Activated B cell treated with CpG ODN at 0.5 μM for 24 hours (primary cell): Measurements from ENCODE around the gene DNAJC12. TPM values are rescaled to one million over a fixed set of nuclear protein-coding genes. Genes with fewer than 3 reads are reported as not detected.

Experiments used
- ATAC-seq: fragments of 200-7000 bp; cut with Tn5 transposase; one replicate; pipeline ENCODE4 v1.10.0; 2021; ENCODE audit warnings: low read depth, mild to moderate bottlenecking, moderate library complexity
- CTCF ChIA-PET: fragments of 350-600 bp; sonication (Branson Sonifier 250); formaldehyde crosslinking; loops from one replicate; lab custom pipeline; 2021; ENCODE audit warnings: antibody characterized with exemption; lab: Charles Lee
- POLR2A ChIA-PET: fragments of 350-600 bp; sonication (Branson Sonifier 250); formaldehyde crosslinking; loops from one replicate; lab custom pipeline; 2021; ENCODE audit warnings: antibody characterized with exemption; lab: Charles Lee
- DNase-seq: peaks from one replicate; pipeline ENCODE4 v3.0.0; 2022
- H3K27ac Mint-ChIP-seq: one replicate; pipeline ENCODE4 v1.8.0; 2020; ENCODE audit warnings: mixed read lengths
- H3K27me3 Mint-ChIP-seq: one replicate; pipeline ENCODE4 v1.8.0; 2021; ENCODE audit warnings: mixed read lengths
- H3K36me3 Mint-ChIP-seq: one replicate; pipeline ENCODE4 v1.8.0; 2021; ENCODE audit warnings: low read depth, mixed read lengths
- H3K4me1 Mint-ChIP-seq: one replicate; pipeline ENCODE4 v1.8.0; 2021; ENCODE audit warnings: mixed read lengths
- H3K4me3 Mint-ChIP-seq: one replicate; pipeline ENCODE4 v1.8.0; 2020; ENCODE audit warnings: mild to moderate bottlenecking, mixed read lengths
- H3K9me3 Mint-ChIP-seq: one replicate; pipeline ENCODE4 v1.8.0; 2020; ENCODE audit warnings: mixed read lengths
- intact Hi-C: fragments of 100-400 bp; cut with micrococcal nuclease; formaldehyde crosslinking; loops from one replicate; pipeline ENCODE4 v1.15.1; 2024
- total RNA-seq: library from RNA; stranded (reverse); gene quantifications from 2 replicates; pipeline ENCODE4 v1.2.3, GENCODE V29; 2022
- TF ChIP-seq, protein P1 (sequence below): fragments of 200-600 bp; IDR thresholded peaks from one replicate; pipeline ENCODE4 v1.8.0; 2022; ENCODE audit warnings: antibody characterized with exemption, mild to moderate bottlenecking

The DNAJC12 gene
- total RNA-seq, 1 donor from 2014 or later = 0.31 TPM

DNA sequence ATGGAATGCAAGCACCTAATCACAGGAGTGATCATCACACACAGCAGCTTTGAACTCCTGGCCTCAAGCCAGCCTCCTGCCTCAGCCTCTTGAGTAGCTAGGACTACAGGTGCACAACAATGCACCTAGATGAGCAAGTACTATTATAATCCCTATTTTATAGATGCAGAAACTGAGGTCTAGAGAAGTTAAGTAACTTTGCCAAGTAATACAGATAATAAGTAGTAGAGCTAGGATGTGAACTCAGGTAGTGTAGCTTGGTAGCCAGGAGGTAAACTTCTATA lies 33.7 kb downstream of the DNAJC12 start:
- Mint-ChIP-seq H3K27me3 (peaks cover 4% of the 10 kb centered on the region), H3K27ac (no peak overlapping the region), H3K9me3 (no peaks in the 10 kb centered on the region), H3K36me3 (no peaks in the 10 kb centered on the region), H3K4me1 (no peaks in the 10 kb centered on the region), H3K4me3 (no peak overlapping the region)
- intact Hi-C loops = no loop called here
- DNase-seq = no peak
- TF ChIP-seq, protein P1, sequence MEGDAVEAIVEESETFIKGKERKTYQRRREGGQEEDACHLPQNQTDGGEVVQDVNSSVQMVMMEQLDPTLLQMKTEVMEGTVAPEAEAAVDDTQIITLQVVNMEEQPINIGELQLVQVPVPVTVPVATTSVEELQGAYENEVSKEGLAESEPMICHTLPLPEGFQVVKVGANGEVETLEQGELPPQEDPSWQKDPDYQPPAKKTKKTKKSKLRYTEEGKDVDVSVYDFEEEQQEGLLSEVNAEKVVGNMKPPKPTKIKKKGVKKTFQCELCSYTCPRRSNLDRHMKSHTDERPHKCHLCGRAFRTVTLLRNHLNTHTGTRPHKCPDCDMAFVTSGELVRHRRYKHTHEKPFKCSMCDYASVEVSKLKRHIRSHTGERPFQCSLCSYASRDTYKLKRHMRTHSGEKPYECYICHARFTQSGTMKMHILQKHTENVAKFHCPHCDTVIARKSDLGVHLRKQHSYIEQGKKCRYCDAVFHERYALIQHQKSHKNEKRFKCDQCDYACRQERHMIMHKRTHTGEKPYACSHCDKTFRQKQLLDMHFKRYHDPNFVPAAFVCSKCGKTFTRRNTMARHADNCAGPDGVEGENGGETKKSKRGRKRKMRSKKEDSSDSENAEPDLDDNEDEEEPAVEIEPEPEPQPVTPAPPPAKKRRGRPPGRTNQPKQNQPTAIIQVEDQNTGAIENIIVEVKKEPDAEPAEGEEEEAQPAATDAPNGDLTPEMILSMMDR = no peak
- CTCF ChIA-PET = no interaction called here
- POLR2A ChIA-PET = no interaction called here
- ATAC-seq = no peak

DNA sequence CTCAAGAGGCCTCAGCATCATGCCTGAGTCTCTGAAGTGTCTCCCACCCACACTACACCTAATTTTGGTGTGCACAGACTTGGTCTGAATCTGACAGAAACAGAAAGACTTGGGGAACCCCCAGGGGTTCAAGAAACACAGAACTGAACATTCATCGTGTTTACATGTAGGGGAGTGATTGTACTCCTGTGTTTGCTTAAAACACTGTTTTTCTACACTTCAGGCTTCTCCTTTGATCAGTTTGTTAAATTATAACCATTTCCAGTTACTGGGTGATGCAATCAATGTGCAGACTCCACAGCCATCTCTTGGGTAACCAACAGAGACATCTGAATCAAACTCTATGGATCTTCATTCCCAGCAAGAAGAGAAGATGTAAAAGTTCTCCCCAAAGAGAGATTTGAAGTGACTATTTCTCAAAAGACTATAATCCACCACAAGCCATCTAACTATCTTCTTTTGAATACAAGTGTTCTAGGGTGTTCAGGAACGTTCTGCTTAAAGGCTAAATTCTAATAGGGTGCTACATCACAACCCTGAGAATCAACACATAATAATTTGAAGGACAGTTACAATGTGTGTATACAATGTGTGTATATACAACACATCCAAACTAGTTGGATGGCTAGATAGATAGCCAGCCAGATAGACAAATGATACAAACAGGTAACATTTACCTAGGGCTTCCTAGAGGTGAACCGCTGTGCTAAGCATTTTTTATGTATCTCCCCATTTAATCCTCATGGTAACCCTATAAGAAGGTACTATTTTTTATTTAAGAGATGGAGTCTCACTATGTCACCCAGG lies 34.2 kb downstream of the DNAJC12 start:
- Mint-ChIP-seq H3K27me3 (peaks cover 4% of the 10 kb centered on the region), H3K4me1 (no peaks in the 10 kb centered on the region), H3K27ac (no peak overlapping the region), H3K36me3 (no peaks in the 10 kb centered on the region), H3K4me3 (no peak overlapping the region), H3K9me3 (no peaks in the 10 kb centered on the region)
- ATAC-seq (no peak), DNase-seq (no peak)
- intact Hi-C loops = no loop called here
- CTCF ChIA-PET = no interaction called here
- POLR2A ChIA-PET = no interaction called here
- TF ChIP-seq, protein P1 = no peak

DNA sequence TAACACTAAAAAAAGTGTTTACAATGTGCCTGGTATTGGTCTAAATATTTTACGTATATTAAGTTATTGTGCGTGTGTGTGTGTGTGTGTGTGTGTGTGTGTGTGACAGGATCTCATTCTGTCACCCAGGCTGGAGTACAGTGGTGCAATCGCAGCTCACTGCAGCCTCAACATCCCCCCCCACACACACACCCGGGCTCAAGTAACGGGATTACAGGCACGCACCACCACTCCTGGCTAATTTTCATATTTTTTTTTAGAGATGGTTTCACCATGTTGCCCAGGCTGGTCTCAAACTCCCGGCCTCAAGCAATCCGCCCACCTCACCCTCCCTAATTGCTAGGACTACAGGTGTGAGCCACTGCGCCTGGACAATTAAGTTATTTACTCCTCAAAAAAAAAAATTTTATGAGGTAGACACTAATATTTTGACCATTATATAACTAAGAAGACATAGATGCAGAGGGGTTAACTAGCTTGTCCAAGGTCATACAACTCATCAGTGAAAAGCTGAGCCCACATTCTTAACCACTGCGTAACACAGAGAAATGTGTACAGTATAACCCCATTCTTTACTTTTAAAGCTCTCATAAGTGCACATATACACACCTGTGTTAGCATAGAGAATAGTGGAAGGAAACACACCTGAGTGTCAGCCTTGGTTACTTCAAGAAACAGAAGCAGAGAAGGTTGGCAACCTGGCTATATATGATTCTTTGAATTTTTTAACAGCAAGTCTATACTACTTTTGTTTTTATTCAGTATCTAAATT lies 35.0 kb downstream of the DNAJC12 start:
- intact Hi-C loops = no loop called here
- ChIA-PET CTCF (interaction anchor here (1.2 to 1.8 kb wide), 2 partner anchors 13 to 15 kb away, joined by 3 to 5 read pairs; no protein-coding TSS in a partner anchor), POLR2A (no interaction called here)
- Mint-ChIP-seq H3K4me1 (no peaks in the 10 kb centered on the region), H3K27ac (no peak overlapping the region), H3K9me3 (no peaks in the 10 kb centered on the region), H3K4me3 (no peak overlapping the region), H3K27me3 (peaks cover 4% of the 10 kb centered on the region), H3K36me3 (no peaks in the 10 kb centered on the region)
- DNase-seq (no peak), ATAC-seq (no peak)
- TF ChIP-seq, protein P1 = no peak

DNA sequence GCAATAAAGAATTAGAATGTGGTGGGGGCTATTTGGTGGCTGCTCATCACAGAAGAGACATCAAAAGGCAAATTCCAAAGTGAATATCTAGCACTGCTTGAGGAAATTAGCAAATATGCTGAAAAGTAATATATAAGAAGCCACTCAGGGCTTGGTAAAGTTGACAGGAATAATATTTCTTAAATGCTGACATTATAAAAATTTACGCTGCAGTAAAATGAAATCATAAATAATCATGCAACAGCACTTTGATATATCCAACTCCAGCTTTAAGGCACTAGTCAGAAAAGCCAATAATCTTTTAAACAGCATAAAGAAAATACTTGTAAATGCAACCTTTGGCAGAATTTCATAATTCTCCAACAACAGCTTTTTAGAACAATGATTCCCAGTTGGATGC lies 36.9 kb downstream of the DNAJC12 start:
- TF ChIP-seq, protein P1 = no peak
- Mint-ChIP-seq H3K27ac (no peak overlapping the region), H3K9me3 (no peaks in the 10 kb centered on the region), H3K27me3 (peaks cover 4% of the 10 kb centered on the region), H3K36me3 (no peaks in the 10 kb centered on the region), H3K4me1 (no peaks in the 10 kb centered on the region), H3K4me3 (no peak overlapping the region)
- ChIA-PET CTCF (interaction anchor here (1.8 kb wide), 1 partner anchor 13 kb away, joined by 5 read pairs; no protein-coding TSS in a partner anchor), POLR2A (no interaction called here)
- ATAC-seq = no peak
- DNase-seq = no peak
- intact Hi-C loops = no loop called here

DNA sequence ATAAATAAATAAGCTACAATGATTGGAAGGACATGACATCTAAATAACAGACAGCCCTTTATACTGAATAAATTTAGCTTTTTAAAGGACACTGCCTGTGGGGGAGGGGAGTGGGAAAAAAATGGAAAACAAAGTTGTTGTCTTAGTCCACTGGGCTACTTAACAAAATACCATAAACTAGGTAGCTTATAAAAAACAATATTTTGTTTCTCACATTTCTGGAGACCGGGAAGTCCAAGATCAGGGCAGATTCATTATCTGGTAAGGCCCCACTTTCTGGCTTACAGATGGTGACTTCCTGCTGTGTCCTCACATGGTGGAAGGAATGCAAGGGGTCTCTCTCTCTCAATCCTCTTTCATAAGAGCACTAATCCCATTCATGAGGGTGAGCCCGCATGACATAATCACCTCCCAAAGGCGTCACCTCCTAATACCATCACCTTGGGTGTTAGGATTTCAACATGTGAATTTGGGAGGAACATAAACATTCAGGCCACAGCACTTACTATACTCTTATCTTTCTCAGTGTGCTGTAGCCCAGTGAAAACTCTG lies 43.0 kb downstream of the DNAJC12 start:
- H3K27ac Mint-ChIP-seq = no peak overlapping the region
- no peaks in the 10 kb centered on the region for H3K27me3 Mint-ChIP-seq
- TF ChIP-seq, protein P1 = no peak
- DNase-seq (no peak), ATAC-seq (no peak)
- intact Hi-C loops = no loop called here
- no peaks in the 10 kb centered on the region for H3K9me3 Mint-ChIP-seq
- CTCF ChIA-PET = interaction anchor here (1.4 kb wide), 1 partner anchor 15 kb away, joined by 6 read pairs; no protein-coding TSS in a partner anchor
- no peak overlapping the region for H3K4me3 Mint-ChIP-seq
- no peaks in the 10 kb centered on the region for H3K4me1 Mint-ChIP-seq
- H3K36me3 Mint-ChIP-seq = no peaks in the 10 kb centered on the region
- POLR2A ChIA-PET = no interaction called here
